ENCODE data around the gene KRT31.

The KRT31 gene

DNA sequence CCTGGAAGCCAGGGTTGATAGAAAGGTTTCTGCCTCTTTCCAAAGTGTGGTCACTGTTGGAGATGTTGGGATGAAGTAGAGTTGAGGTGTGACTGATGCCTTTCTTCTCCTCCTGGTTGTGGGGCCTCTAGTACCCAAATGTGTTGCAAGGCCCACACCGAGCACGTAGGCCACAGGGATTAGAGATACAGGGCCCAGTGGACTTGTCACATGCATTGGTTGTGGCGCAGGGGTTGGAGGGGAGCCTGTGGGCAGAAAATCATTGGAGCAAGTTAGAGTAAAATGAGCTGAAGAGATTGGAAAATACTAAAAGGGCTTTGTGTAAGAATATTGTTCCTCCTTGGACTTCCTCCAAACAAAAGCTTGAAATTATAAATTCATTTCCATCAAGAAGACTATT lies 51.4 kb downstream of the KRT31 start:
- peaks cover 5% of the 10 kb centered on the region for H3K36me3 Mint-ChIP-seq (ENCODE audit: low read depth)
- H3K27me3 Mint-ChIP-seq (ENCODE audit: low read depth, poor library complexity): peaks cover 9% of the 10 kb centered on the region
- peaks cover 18% of the 10 kb centered on the region for H3K9me3 Mint-ChIP-seq
- peaks cover 7% of the 10 kb centered on the region for H3K4me1 Mint-ChIP-seq
- TF ChIP-seq CTCF (IDR thresholded peaks at IDR 0.05): no peak
- no peak overlapping the region for H3K4me3 Mint-ChIP-seq
- DNase-seq: no peak
- H3K27ac Mint-ChIP-seq: no peak overlapping the region

Measured in nephron progenitor cell (in vitro differentiated cells).